Breast epithelium (tissue), 3 donors: ENCODE measurements around the gene RPL32.

Experiments
- CTCF ChIP-seq, 3 donors: fragments of 450-650 bp; IDR thresholded peaks; one replicate each; pipeline ENCODE4 v1.5.1; 2016 to 2017; ENCODE audit warnings: antibody characterized with exemption in 3 of 3, mild to moderate bottlenecking in 3 of 3, moderate library complexity in 3 of 3
- POLR2A ChIP-seq: fragments of 450-650 bp; IDR thresholded peaks from one replicate; pipeline ENCODE4 v1.6.1; 2016; ENCODE audit warnings: antibody characterized with exemption, mild to moderate bottlenecking, moderate library complexity

DNA sequence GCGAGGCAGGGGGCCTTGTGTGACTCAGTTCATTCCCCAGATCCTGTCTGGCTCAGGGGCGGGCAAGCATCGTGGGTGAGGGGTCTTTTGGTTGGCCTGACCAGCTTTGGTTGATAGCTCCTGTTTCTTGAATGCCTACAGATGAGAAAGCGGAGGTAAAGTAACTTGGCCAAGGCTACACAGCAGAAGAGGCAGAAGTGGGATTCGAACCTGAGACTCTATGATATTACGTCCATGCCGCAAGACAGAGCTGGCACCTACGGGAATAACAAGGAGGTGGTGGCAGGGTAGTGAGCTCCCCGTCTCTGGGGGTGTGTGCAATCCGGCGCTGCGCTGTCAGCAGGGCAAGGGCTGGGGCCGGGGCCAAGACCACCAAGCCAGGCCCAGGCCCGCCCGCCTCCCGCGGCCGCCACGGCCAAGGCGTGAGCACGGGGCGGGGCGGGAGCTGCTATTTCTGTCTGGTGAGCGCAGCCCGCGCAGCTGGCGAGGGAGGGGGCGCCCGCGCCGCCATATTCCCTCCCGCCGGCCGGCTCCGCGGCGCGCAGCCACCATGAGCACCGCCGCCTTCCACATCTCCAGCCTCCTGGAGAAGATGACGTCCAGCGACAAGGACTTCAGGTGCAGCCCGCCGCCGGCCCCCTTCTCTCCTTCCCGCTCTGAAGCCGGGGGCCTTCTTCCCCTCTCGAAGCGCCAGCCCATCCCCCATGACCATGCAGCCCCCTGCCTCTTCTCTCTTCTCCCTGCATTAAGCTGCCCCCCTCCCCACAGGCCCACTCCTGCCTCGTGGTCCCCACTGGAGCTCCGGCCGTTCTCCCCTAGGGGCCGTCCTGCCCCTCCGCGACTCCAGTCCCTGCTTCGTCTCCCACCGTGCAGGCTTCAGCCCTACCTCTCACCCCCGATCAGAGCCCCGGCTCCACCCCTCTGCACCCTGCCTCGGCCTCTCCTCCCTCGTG, 44.9 kb downstream of the RPL32 start, which contains the start of gene CAND2:
- TF ChIP-seq CTCF (IDR thresholded peaks at IDR 0.05) (no peak), POLR2A (no peak)
